ENCODE measurements around the gene RBM44. TPM values are rescaled to one million over a fixed set of nuclear protein-coding genes. Genes with fewer than 3 reads are reported as not detected.
A peak's percentile ranks its signal among the peaks of the same experiment; 100 is the strongest.

The RBM44 gene
- total RNA-seq, 1 experiment from 2014 or later, result 0.51 TPM

DNA sequence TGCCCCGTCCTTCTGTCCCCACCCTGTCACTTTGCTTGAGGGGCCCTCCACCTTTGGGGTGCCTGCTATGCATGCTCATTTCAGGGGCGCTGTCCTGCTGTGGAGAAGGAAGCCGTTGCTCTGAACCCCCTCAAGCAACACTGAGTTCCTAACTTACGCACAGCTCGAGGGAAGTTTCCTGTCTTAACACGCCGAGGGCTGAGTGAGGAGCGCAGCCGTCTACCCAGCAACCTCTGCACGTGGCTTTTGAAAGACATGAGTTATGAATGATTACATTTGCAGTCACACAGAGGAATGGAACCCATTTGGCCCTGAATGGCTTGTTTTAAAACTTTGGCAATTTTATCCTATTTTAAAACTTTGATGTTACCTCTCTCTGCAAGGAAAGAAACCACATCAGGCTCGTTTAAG is 74.8 kb downstream of the RBM44 start:
- ATAC-seq (no peak), DNase-seq (no peak)
- no peaks in the 10 kb centered on the region for H3K9me2 ChIP-seq (replicated peaks; ENCODE audit: low read length)
- peaks cover 69% of the 10 kb centered on the region for H3K79me2 ChIP-seq (ENCODE audit: low read length)
- no peaks in the 10 kb centered on the region for H3K9me3 ChIP-seq (ENCODE audit: low read length)
- peak overlapping the region; percentile 85; the same call in 1 of the 2 replicates for H3K27ac ChIP-seq (ENCODE audit: low read length)
- no peak overlapping the region for H2AFZ ChIP-seq (ENCODE audit: low read length)
- H4K20me1 ChIP-seq (ENCODE audit: low read length), result no peaks in the 10 kb centered on the region
- H3K4me1 ChIP-seq (ENCODE audit: insufficient read depth, low read length), result peaks cover 30% of the 10 kb centered on the region
- TF ChIP-seq EZH2 (IDR thresholded peaks at IDR 0.05; ENCODE audit: low read length, unreplicated experiment) (no peak), CTCF (conservative IDR thresholded peaks at IDR 0.05; ENCODE audit: low read depth, low read length) (no peak), EZH2phosphoT487 (IDR thresholded peaks at IDR 0.05; ENCODE audit: borderline replicate concordance, low read length) (no peak)
- no peaks in the 10 kb centered on the region for H3K36me3 ChIP-seq (ENCODE audit: low read depth, low read length)
- no peaks in the 10 kb centered on the region for H3K27me3 ChIP-seq (ENCODE audit: low read length)
- H3K9ac ChIP-seq (ENCODE audit: low read length), result no peak overlapping the region
- no peak overlapping the region for H3K4me3 ChIP-seq (ENCODE audit: low read length)
- CTCF ChIA-PET, result no interaction called here
- no TSS peak for BruUV-seq (replicated peaks)
- no peaks in the 10 kb centered on the region for H3F3A ChIP-seq (ENCODE audit: low read length, unreplicated experiment)
- intact Hi-C loops (cut with micrococcal nuclease), result no loop called here
- H3K4me2 ChIP-seq (ENCODE audit: low read length), result no peak overlapping the region
- POLR2A ChIA-PET (ENCODE audit: unreplicated experiment), result interaction anchor here (0.7 kb wide), 1 partner anchor 54 kb away, joined by 6 read pairs; no protein-coding TSS in a partner anchor

DNA sequence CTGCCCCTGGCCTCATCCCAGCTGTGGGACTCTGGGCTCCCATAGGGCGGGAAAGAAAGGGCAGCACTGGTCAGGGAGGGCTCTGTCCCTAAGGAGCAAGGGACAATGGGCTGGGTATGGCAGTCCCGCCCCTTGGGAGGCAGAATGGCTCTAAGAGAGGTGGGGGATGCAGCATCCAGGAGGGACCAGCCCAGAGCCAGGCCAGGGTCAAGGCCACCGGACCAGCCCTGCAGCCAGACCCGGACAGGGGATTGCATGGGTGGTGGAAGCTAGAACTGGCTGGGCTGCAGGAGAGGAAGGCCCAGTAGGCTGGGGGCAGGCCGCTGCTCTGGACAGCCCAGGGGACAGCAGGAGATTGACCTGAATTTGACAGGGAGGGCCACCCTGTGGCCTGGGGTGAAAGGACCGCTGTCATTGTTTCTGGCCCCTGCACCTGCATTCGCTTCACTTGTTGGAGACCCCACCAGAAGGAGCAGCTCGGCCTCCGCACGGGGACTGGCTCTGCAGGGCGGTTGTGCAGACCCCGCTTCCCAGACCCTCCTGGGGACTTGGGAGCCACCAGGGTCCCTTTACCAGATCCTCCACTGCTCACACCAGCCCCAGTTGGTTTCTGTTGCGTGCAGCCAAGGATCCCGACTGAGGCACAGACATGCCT is 75.4 kb downstream of the RBM44 start:
- Histone ChIP-seq H3K9me2 (replicated peaks; ENCODE audit: low read length) (no peaks in the 10 kb centered on the region), H3K27me3 (ENCODE audit: low read length) (no peaks in the 10 kb centered on the region), H3K9ac (ENCODE audit: low read length) (0 out of 2 replicates have a peak overlapping the region, but pooled peaks have one; percentile 31), H3K36me3 (ENCODE audit: low read depth, low read length) (no peaks in the 10 kb centered on the region), H3F3A (ENCODE audit: low read length, unreplicated experiment) (no peaks in the 10 kb centered on the region), H3K79me2 (ENCODE audit: low read length) (peaks cover 63% of the 10 kb centered on the region), H3K27ac (ENCODE audit: low read length) (peak overlapping the region; percentile 85), H3K4me2 (ENCODE audit: low read length) (peak overlapping the region; percentile 74), H3K4me3 (ENCODE audit: low read length) (peak overlapping the region; percentile 44; the same call in 1 of the 2 replicates), H2AFZ (ENCODE audit: low read length) (no peak overlapping the region), H3K4me1 (ENCODE audit: insufficient read depth, low read length) (peaks cover 36% of the 10 kb centered on the region), H3K9me3 (ENCODE audit: low read length) (no peaks in the 10 kb centered on the region), H4K20me1 (ENCODE audit: low read length) (no peaks in the 10 kb centered on the region)
- CTCF ChIA-PET, result no interaction called here
- no TSS peak for BruUV-seq (replicated peaks)
- DNase-seq (no peak), ATAC-seq (no peak)
- intact Hi-C loops (cut with micrococcal nuclease), result no loop called here
- no peak for TF ChIP-seq EZH2 (IDR thresholded peaks at IDR 0.05; ENCODE audit: low read length, unreplicated experiment)
- no peak for TF ChIP-seq CTCF (conservative IDR thresholded peaks at IDR 0.05; ENCODE audit: low read depth, low read length)
- TF ChIP-seq EZH2phosphoT487 (IDR thresholded peaks at IDR 0.05; ENCODE audit: borderline replicate concordance, low read length), result no peak
- POLR2A ChIA-PET (ENCODE audit: unreplicated experiment), result interaction anchor here (0.7 kb wide), 1 partner anchor 54 kb away, joined by 6 read pairs; no protein-coding TSS in a partner anchor

DNA sequence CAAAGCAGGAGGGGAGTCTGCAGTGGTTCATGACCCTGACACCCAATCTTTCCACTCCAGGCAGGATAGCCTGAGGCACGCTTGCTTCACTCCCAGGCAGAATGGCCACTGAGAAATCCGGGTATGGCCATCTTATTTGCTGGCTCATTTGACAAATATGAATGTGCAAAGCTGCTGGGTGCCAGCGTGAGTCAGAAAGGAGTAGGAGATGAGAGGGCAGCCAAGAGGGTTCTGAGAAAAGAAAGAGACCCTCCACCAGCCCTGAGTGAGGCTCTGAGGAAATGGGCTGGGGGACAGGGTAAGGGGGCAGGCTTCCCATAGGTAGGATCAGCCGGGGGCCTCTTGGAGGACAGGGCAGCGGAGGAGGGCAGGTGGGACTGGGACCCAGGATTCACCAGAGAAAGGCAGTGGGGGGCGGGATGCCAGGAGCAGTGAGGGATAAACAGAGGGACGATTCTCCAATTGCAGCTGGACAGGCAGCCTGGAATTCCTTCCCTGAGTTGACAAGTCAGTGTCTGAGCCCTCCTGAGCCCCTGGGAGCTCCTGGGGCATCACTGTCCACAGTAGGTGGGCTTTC is 76.1 kb downstream of the RBM44 start:
- ATAC-seq (peak; percentile 81), DNase-seq (peak; percentile 90)
- ChIA-PET CTCF (no interaction called here), POLR2A (ENCODE audit: unreplicated experiment) (no interaction called here)
- Histone ChIP-seq H3K36me3 (ENCODE audit: low read depth, low read length) (no peaks in the 10 kb centered on the region), H3K4me2 (ENCODE audit: low read length) (peak overlapping the region; percentile 74), H3K27ac (ENCODE audit: low read length) (peak overlapping the region; percentile 85), H4K20me1 (ENCODE audit: low read length) (no peaks in the 10 kb centered on the region), H3K4me3 (ENCODE audit: low read length) (peak overlapping the region; percentile 44; the same call in 1 of the 2 replicates), H3K4me1 (ENCODE audit: insufficient read depth, low read length) (peaks cover 38% of the 10 kb centered on the region), H2AFZ (ENCODE audit: low read length) (peak overlapping the region; percentile 56; the same call in 1 of the 2 replicates), H3K9me3 (ENCODE audit: low read length) (no peaks in the 10 kb centered on the region), H3K27me3 (ENCODE audit: low read length) (no peaks in the 10 kb centered on the region), H3K79me2 (ENCODE audit: low read length) (peaks cover 57% of the 10 kb centered on the region), H3K9me2 (replicated peaks; ENCODE audit: low read length) (no peaks in the 10 kb centered on the region), H3K9ac (ENCODE audit: low read length) (peak overlapping the region; percentile 31), H3F3A (ENCODE audit: low read length, unreplicated experiment) (no peaks in the 10 kb centered on the region)
- TF ChIP-seq CTCF (conservative IDR thresholded peaks at IDR 0.05; ENCODE audit: low read depth, low read length), result no peak
- no TSS peak for BruUV-seq (replicated peaks)
- intact Hi-C loops (cut with micrococcal nuclease), result no loop called here
